Measurements from ENCODE around the gene PSME2.
A peak's percentile ranks its signal among the peaks of the same experiment; 100 is the strongest.

PSME2 gene

DNA sequence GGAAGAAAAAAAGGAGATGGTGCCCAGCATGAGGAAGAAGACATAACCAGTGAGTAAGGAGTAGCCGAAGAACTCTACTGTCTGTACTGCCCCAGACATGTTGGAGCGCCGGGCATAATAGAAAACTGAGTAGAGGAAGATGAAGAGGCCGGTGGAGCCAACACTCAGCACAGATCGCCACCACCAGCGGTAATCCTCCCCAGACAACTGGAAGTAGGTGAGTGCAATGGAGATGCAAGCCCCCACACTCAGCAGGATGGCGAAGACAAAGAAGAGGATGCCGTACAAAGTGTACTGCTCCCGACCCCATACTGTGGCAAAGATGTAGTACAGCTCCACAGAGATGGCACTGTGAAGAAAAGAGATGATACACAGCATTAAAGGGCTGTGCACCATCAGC, 43.0 kb upstream of the PSME2 start:
- peak overlapping the region; percentile 92 for H3K27ac ChIP-seq
- TF ChIP-seq, protein P1, sequence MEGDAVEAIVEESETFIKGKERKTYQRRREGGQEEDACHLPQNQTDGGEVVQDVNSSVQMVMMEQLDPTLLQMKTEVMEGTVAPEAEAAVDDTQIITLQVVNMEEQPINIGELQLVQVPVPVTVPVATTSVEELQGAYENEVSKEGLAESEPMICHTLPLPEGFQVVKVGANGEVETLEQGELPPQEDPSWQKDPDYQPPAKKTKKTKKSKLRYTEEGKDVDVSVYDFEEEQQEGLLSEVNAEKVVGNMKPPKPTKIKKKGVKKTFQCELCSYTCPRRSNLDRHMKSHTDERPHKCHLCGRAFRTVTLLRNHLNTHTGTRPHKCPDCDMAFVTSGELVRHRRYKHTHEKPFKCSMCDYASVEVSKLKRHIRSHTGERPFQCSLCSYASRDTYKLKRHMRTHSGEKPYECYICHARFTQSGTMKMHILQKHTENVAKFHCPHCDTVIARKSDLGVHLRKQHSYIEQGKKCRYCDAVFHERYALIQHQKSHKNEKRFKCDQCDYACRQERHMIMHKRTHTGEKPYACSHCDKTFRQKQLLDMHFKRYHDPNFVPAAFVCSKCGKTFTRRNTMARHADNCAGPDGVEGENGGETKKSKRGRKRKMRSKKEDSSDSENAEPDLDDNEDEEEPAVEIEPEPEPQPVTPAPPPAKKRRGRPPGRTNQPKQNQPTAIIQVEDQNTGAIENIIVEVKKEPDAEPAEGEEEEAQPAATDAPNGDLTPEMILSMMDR (IDR thresholded peaks at IDR 0.05), result no peak
- TF ChIP-seq ZFX (IDR thresholded peaks at IDR 0.05; ENCODE audit: borderline replicate concordance), result no peak

DNA sequence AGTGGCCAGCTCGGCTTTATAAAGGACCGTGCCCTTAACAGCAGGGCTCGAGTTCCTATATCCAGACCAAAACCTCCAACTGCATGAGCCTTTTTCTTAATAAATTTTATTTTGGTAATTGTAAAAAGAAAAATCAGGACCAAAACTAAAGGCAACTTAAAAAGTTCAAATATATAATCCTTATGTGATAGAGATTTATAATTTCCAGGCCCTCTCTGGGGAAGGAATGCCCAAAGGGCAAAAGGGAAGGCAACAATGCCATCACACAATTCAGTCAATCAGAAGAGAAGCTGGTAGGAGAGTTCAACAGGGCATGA, 42.6 kb upstream of the PSME2 start:
- peak overlapping the region; percentile 92 for H3K27ac ChIP-seq
- no peak for TF ChIP-seq ZFX (IDR thresholded peaks at IDR 0.05; ENCODE audit: borderline replicate concordance)

DNA sequence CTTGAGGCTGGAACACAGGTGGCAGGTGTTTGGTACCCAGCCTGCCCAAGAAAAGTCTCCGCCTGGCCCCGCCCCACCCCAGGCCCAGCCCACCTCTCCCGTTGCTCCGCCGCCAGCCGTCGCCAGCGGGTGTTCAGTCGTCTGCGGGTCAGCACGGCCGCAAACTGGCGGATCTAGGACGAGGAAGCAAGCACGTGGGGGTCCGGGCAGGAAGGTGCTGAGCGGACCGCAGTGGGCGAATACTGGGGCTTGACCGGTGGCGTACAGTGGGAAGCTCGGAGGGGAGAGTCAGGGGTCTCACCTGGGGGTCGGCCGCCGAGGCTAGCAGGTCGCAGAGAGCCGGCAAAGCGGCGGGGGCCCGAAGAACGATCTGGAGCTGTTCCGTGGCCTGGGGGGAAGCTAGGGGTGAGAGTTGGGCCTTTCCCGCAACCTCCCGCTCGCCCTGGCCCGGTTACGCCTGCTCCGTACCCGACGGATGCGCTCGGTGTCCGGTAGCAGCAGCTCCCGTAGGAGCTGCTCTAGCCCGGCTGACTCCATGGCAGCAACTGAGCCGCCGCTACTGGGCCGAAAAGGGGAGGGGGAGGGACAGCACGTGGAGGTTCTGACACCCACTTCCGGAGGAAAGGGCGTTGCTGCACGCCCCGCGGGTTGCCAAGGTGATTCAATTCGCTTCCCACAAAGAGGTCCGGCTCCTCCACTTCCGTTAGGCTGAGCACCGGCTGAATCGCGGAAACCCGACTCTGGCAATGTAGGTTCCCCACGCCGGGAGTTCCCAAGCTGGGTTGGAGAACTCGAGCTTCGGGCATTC, 42.0 kb upstream of the PSME2 start, which contains the start of gene IPO4:
TSS of gene IPO4 (minus strand) at position 566 of the 808 bp plus-strand sequence. CDS start at position 537, 29 bp downstream.
- H3K27ac ChIP-seq, result peak within 1 kb of the TSS; percentile 92
- TF ChIP-seq, protein P1 (IDR thresholded peaks at IDR 0.05), result no peak
- no peak for TF ChIP-seq ZFX (IDR thresholded peaks at IDR 0.05; ENCODE audit: borderline replicate concordance)

DNA sequence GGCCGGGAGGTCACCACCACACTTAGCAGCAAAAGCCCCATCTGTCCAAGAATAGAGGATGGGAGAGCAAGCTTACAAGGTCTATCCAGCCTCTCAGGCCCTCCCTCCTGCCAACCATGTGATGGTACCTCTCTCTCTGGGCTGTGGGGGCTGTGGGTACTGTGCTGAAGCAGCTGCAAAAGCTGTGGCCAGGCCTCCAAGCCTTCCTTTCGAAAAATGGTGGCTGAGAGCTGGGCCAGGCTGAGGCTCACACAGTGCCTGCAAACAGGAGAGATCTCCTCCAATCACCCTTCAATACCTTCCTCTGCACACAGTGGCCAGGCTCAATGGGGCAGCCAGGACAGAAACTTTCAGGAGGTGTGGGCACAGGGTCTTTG, 41.1 kb upstream of the PSME2 start:
- H3K27ac ChIP-seq, result peak overlapping the region; percentile 92
- no peak for TF ChIP-seq ZFX (IDR thresholded peaks at IDR 0.05; ENCODE audit: borderline replicate concordance)
- TF ChIP-seq, protein P1 (IDR thresholded peaks at IDR 0.05), result no peak

DNA sequence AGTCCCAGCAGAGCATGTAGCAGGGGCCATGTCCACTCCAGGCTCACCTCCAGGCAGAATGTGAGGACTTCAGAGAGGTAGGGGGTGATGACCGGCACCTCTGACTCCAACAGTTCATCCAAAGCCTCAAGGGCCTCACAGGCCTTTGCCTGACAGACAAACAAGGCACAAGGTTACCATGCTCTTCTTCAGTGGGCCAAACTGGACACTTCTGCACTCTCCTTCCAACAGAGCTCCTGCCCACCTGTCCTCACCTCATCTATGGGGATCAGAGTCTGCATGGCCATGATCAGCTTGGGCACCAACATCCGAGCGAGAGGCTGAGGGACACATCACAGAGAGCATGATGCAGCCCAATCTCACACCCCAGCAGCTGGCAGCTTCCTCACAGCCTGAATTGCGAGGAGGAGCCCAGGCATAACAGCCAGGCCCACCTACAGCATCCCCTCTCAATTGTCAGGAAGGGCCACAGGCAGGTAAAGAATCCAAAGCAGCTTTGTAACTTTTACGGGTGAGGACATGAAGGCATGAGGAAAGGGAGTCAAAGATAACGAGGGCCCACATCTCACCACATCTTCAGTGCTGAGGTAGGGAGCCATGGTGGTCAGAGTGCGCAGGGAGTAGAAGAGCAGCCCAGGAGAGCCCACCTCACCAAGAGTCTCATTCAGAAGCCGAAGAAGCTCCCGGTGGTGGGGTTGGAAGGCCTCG, 40.6 kb upstream of the PSME2 start:
- no peak overlapping the region for H3K27ac ChIP-seq
- TF ChIP-seq ZFX (IDR thresholded peaks at IDR 0.05; ENCODE audit: borderline replicate concordance), result no peak
- TF ChIP-seq, protein P1 (IDR thresholded peaks at IDR 0.05), result no peak

DNA sequence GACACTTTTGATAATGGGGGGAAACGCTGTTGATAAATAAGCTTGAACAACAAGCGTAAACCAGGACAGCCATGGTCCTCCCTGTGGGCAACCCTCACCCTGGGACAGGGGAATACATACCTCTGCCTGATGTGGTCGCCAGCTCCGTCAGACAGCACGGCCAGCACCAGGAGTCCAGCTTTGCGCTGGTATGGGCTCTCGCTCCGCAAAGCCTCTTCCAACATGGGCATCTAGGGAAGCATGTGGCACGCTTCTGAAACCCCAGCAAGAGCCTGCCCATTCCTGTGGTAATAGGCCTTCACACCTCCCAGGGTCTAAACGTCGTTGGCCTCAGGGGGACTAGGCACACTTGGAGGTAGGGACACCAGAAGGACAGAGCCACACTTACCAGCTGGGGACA, 39.3 kb upstream of the PSME2 start:
- TF ChIP-seq ZFX (IDR thresholded peaks at IDR 0.05; ENCODE audit: borderline replicate concordance), result no peak
- TF ChIP-seq, protein P1 (IDR thresholded peaks at IDR 0.05), result no peak
- no peak overlapping the region for H3K27ac ChIP-seq

DNA sequence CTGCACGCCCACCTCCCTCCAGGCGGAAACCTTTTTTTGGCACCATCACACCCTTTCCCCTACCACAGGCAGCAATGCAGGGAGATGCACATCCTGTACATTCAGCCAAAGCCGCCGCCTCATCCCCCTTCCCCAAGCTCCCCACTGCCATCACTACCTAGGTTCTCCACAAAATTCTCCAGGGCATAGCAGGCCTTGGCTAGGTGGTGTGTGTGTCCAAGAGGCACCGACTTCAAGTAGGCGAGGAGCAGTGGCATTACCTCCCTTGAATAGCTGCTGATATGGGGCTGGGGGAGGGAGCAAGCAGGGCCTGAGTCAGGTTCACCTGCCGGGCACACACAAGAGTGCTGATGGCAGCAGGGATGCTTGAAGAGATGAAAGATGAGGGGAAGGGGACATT, 38.6 kb upstream of the PSME2 start:
- TF ChIP-seq ZFX (IDR thresholded peaks at IDR 0.05; ENCODE audit: borderline replicate concordance), result no peak
- TF ChIP-seq, protein P1 (IDR thresholded peaks at IDR 0.05), result no peak
- no peak overlapping the region for H3K27ac ChIP-seq

All from 22Rv1 (cell line).